Kidney (tissue), 14 donors: ENCODE measurements around the gene FAM110C. TPM values are rescaled to one million over a fixed set of nuclear protein-coding genes. Genes with fewer than 3 reads are reported as not detected.

ENCODE experiments used
- DNase-seq, 5 donors: peaks; one replicate each; pipeline ENCODE4 v3.0.0-alpha.2; 2013 to 2020
- FAIRE-seq: peaks from 2 replicates; lab custom pipeline; 2012; peaks lifted over from hg19 to GRCh38; lab: Jason Lieb, UNC
- H3K27ac ChIP-seq, 2 donors: one replicate each; pipeline ENCODE4 v1.7.0; 2013; ENCODE audit warnings: low read depth in 2 of 2, low read length in 2 of 2, inconsistent platforms in 1 of 2
- H3K27me3 ChIP-seq: one replicate; pipeline ENCODE4 v1.7.1; 2013; ENCODE audit warnings: low read length, inconsistent platforms; ENCODE audit not compliant: control insufficient read depth, insufficient read depth
- H3K36me3 ChIP-seq, 3 donors: one replicate each; pipeline versions ENCODE4 v1.7.0 to v1.7.1; 2013; ENCODE audit warnings: low read length in 3 of 3, control low read depth in 1 of 3, inconsistent platforms in 1 of 3; ENCODE audit not compliant: insufficient read depth in 3 of 3, control insufficient read depth in 2 of 3
- H3K4me1 ChIP-seq, 3 donors: one replicate each; pipeline versions ENCODE4 v1.7.0 to v1.7.1; 2013; ENCODE audit warnings: low read length in 3 of 3, inconsistent platforms in 1 of 3, low read depth in 1 of 3; ENCODE audit not compliant: control insufficient read depth in 2 of 3, insufficient read depth in 2 of 3
- H3K4me3 ChIP-seq, 3 donors: one replicate each; pipeline versions ENCODE4 v1.7.0 to v1.8.1; 2013; ENCODE audit warnings: low read length in 3 of 3, control low read depth in 1 of 3, inconsistent platforms in 1 of 3
- H3K9ac ChIP-seq, 3 donors: one replicate each; pipeline versions ENCODE4 v1.7.0 to v1.7.1; 2013; ENCODE audit warnings: low read length in 3 of 3, control low read depth in 1 of 3, inconsistent platforms in 1 of 3
- H3K9me3 ChIP-seq, 3 donors: one replicate each; pipeline versions ENCODE4 v1.7.0 to v1.7.1; 2013; ENCODE audit warnings: low read length in 3 of 3, control low read depth in 1 of 3, inconsistent platforms in 1 of 3; ENCODE audit not compliant: control insufficient read depth in 2 of 3, insufficient read depth in 1 of 3
- intact Hi-C: fragments of 100-400 bp; cut with DNase I; formaldehyde crosslinking; loops from one replicate; pipeline ENCODE4 v1.11.1; 2022
- polyA plus RNA-seq: library from polyadenylated mRNA; stranded (reverse); fragments of 350-450 nt; fragmentation: Illumina TruSeq; extraction: RNeasy Lipid Tissue Mini Kit (QIAGEN cat#74804); gene quantifications from one replicate; pipeline ENCODE4 v1.2.3, GENCODE V29; 2014; ENCODE audit warnings: low read depth, low replicate concordance; ENCODE audit not compliant: insufficient read depth
- total RNA-seq: library from RNA; stranded (reverse); fragmentation: NEBNext Ultra II Directional; extraction: Animal tissue kit (Norgen Biotek cat#: 25700); gene quantifications from one replicate; pipeline ENCODE4 v1.2.1, GENCODE V29; 2021
- TF ChIP-seq, protein P1 (sequence below): IDR thresholded peaks from 3 replicates; pipeline ENCODE4 v1.5.1; 2012; ENCODE audit warnings: mild to moderate bottlenecking, moderate library complexity, borderline replicate concordance; ENCODE audit not compliant: insufficient read depth; ENCODE audit errors: extremely low read depth
- donor health status: control.
- donor health status: control.
- donor health status: control.
- donor health status: control.
- donor health status: control.
- donor health status: DM: yes; HTN: yes; CAD: no.
- donor health status: Normal renal cell carcinoma (clear cell type).

Gene FAM110C
- total and polyA plus RNA-seq, 2 donors from 2014 or later = 8.3 to 48.7 TPM

DNA sequence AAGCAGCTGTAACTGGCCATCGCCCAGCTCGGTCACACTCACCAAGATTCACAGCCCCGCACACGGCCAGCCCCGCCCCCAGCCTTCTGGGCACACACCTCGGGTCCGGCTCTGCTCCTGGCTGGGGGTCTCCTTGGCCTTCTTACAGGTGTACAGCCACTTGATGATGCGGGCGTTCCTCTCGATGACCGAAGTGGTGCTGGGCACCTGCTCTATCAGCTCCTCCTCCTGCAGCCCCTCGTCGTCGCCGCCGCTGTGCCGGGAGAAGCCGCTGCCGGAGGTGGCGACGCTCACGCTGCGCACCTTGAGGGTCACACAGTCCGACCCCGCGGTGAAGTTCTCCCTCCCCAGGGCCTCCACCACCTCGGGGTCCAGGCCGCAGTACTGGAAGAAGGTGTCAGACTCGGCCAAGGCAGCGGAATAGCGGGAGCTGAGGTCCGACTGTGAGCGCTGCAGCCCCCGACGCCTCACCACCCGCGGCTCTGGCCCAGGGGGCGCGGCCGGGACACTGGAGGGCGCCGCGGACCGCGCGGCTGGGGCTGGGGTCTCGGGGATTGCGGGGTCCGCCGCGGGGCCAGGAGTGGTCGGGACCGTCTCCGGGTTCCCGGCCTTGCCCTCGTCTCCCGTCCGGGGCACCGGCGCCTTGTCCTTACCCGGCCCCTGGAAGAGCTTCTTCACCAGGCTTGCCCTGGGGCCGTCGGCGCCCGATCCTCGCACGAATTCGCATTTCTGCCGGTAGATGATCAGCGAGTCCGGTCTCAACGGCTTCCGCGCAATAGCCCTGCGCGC lies 769 bp downstream of the FAM110C start:
- Histone ChIP-seq H3K4me1 (peaks cover 0 to 10% (median 7%) of the 10 kb centered on the region in 3 donors), H3K27me3 (peaks cover 5% of the 10 kb centered on the region), H3K27ac (peak overlapping the region; percentile 40 to 84), H3K9me3 (no peaks in the 10 kb centered on the region), H3K4me3 (peak overlapping the region in 2 of 3 donors; percentile 69 to 73), H3K36me3 (peaks cover 0 to 5% (median 0%) of the 10 kb centered on the region in 3 donors), H3K9ac (peak overlapping the region in 2 of 3 donors; percentile 39 to 62)
- DNase-seq (peak; percentile 21 to 82 (median 30)), FAIRE-seq (no peak)
- intact Hi-C loops = no loop called here
- TF ChIP-seq, protein P1, sequence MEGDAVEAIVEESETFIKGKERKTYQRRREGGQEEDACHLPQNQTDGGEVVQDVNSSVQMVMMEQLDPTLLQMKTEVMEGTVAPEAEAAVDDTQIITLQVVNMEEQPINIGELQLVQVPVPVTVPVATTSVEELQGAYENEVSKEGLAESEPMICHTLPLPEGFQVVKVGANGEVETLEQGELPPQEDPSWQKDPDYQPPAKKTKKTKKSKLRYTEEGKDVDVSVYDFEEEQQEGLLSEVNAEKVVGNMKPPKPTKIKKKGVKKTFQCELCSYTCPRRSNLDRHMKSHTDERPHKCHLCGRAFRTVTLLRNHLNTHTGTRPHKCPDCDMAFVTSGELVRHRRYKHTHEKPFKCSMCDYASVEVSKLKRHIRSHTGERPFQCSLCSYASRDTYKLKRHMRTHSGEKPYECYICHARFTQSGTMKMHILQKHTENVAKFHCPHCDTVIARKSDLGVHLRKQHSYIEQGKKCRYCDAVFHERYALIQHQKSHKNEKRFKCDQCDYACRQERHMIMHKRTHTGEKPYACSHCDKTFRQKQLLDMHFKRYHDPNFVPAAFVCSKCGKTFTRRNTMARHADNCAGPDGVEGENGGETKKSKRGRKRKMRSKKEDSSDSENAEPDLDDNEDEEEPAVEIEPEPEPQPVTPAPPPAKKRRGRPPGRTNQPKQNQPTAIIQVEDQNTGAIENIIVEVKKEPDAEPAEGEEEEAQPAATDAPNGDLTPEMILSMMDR = no peak

GRCh38 chr2:44748-45341 lies 1.5 kb downstream of the FAM110C start:
- Histone ChIP-seq H3K27me3 (peaks cover 5% of the 10 kb centered on the region), H3K36me3 (peaks cover 0 to 5% (median 0%) of the 10 kb centered on the region in 3 donors), H3K4me1 (peaks cover 0 to 10% (median 7%) of the 10 kb centered on the region in 3 donors), H3K9ac (peak overlapping the region in 2 of 3 donors; percentile 39 to 62), H3K27ac (peak overlapping the region; percentile 40 to 84), H3K9me3 (no peaks in the 10 kb centered on the region), H3K4me3 (peak overlapping the region in 2 of 3 donors; percentile 69 to 73)
- no peak for FAIRE-seq
- TF ChIP-seq, protein P1 = no peak
- intact Hi-C loops = no loop called here
- DNase-seq = peak in 1 of 5 donors; percentile 39

- Histone ChIP-seq H3K4me1 (peaks cover 0 to 10% (median 7%) of the 10 kb centered on the region in 3 donors), H3K36me3 (peaks cover 0 to 5% (median 0%) of the 10 kb centered on the region in 3 donors), H3K27ac (no peak overlapping the region), H3K27me3 (peaks cover 5% of the 10 kb centered on the region), H3K4me3 (peak overlapping the region in 1 of 3 donors; percentile 26), H3K9ac (no peak overlapping the region), H3K9me3 (no peaks in the 10 kb centered on the region)
- intact Hi-C loops = no loop called here
- FAIRE-seq = no peak
- TF ChIP-seq, protein P1 = no peak
- DNase-seq = peak in 3 of 5 donors; percentile 36 to 68 (median 43)
Observed at GRCh38 chr2:42788-43187, 3.5 kb downstream of the FAM110C start.
